Measurements from ENCODE around the gene STON2.

GRCh38 chr14:81289516-81289915 is 110.6 kb downstream of the STON2 start:
- no peak for TF ChIP-seq POLR2A (IDR thresholded peaks at IDR 0.05)
- no peak for TF ChIP-seq CTCF (IDR thresholded peaks at IDR 0.05)
- TF ChIP-seq POLR2AphosphoS5 (IDR thresholded peaks at IDR 0.05): no peak

All from prostate gland (tissue), 2 donors.